HG02623 (cell line): ENCODE results near the gene GAPVD1.
A peak's percentile ranks its signal among the peaks of the same experiment; 100 is the strongest.
"Not testable (repeated sequence)": the region's sequence is repeated elsewhere in the genome, so short reads cannot be mapped to it uniquely, and the experiment has no call there.

ENCODE experiments used
- ATAC-seq: cut with Tn5 transposase; IDR thresholded peaks from one replicate; pipeline ENCODE4 v1.9.1; 2021; ENCODE audit warnings: moderate library complexity; ENCODE audit not compliant: unreplicated experiment

Gene GAPVD1

DNA sequence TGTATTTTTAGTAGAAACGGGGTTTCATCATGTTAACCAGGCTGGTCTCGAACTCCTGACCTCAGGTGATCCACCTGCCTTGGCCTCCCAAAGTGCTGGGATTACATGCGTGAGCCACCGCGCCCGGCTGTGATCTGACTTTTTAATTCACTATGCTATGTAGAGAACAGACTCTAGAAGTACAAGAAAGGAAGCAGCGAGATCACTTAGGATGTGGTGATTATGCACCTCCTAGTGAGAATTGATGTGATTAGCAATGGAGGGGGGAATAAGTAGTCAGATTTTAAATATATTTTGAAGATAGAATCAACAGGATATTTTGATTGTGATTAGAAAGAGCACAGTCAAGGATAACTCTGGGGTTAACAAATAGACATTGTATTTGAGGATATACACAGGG is 36.3 kb downstream of the GAPVD1 start:
- no peak for ATAC-seq

DNA sequence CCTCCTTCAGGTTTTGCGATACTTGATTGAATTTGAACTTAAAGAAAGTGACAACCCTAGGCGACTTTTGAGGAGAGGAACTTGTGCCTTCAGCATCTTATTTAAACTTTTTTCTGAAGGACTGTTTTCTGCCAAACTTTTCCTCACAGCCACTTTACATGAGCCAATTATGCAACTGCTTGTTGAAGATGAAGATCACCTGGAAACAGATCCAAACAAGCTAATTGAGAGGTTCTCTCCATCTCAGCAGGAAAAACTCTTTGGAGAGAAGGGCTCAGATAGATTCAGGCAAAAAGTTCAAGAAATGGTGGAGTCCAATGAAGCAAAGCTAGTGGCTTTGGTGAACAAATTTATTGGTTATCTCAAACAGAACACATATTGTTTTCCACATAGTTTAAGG is 40.6 kb downstream of the GAPVD1 start:
- no peak for ATAC-seq

DNA sequence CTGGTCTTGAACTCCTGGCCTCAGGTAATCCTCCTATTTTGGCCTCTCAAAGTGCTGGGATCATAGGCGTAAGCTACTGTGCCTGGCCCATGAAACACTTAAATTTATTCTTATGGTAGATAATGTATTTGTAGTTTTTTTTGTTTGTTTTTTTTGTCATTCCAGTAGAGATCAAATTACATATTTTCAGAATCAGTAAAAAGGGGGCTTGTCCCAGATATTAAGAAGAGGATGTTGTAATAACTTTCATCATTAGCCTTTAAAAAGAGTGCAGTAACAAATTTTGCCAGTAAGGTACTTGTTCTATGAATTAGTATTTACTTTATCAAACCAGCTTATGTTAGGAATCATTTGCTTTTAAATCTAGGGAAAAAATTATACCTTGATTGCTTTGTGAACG is 42.6 kb downstream of the GAPVD1 start:
- ATAC-seq = no peak

DNA sequence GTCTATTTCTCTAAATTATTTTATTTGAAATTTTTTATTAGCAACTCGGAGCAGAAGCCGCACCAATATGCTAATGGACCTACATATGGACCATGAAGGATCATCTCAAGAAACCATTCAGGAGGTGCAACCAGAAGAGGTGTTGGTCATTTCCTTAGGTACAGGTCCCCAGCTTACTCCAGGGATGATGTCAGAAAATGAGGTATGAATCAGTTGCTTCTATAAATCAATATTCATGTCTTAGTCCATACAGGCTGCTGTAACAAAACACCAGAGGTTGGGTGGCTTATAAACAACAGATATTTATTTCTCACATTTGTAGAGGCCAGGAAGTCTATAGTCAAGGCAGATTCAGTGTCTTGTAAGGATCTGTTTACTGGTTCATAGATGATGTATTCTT is 50.8 kb downstream of the GAPVD1 start:
- no peak for ATAC-seq

DNA sequence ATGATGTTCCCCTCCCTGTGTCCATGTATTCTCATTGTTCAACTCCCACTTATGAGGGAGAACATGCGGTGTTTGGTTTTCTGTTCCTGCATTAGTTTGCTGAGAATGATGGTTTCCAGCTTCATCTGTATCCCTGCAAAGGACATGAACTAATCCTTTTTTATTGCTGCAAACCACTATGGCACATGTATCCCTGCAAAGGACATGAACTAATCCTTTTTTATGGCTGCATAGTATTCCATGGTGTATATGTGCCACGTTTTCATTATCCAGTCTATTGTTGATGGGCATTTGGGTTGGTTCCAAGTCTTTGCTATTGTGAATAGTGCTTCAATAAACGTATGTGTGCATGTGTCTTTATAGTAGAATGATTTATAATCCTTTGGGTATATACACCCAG is 54.7 kb downstream of the GAPVD1 start:
- ATAC-seq = not testable (repeated sequence)

DNA sequence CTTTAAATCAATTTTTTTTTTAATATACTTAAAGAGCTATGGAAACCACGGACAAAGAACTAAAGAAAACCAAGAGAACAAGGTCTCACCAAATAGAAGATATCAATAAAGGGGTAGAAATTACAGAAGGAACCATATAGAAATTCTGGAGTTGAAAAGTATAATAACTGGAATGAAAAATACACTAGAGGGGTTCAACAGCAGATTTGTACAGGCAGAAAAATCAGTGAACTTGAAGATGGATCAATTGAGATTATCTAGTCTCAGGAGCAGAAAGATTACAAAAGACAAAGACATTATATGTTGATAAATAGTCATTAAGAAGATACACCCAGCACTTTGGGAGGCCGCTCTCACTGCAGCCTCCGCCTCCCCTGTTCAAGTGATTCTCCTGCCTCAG is 56.1 kb downstream of the GAPVD1 start:
- ATAC-seq = no peak

DNA sequence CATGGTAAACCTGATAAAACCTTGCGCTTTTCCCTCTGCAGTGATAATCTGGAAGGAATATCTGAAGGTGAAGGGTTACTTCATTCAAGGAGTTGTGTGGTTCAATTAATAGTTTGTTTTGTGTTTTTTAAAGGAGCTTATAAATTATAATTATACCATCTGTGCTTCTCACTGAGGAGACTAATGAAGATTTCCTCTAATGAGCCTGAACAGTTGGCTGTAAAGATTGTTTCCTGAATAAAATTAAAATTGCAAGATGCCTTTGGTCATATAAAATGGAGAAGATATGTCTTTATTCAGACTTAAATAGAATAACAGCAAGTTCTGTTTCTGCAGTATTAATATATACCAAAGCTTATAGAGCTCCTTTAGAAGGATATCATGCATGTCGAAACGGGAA is 59.9 kb downstream of the GAPVD1 start:
- no peak for ATAC-seq

DNA sequence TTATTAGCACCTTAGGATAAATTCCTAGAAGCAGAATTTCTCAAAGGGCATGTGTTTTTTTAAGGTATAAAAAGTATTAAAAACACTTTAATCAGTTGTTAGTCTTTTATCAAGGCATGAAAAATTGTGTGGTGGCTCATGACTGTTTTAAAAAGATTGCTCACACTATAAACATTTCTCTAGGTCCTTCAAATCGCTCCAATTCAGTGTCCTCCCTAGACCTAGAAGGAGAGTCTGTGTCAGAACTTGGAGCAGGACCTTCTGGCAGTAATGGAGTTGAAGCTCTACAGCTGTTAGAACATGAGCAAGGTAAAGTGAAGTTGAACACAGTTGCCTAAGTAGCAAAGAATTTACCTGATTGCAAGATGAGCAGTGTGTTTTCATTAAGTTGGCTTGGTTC is 62.0 kb downstream of the GAPVD1 start:
- no peak for ATAC-seq

DNA sequence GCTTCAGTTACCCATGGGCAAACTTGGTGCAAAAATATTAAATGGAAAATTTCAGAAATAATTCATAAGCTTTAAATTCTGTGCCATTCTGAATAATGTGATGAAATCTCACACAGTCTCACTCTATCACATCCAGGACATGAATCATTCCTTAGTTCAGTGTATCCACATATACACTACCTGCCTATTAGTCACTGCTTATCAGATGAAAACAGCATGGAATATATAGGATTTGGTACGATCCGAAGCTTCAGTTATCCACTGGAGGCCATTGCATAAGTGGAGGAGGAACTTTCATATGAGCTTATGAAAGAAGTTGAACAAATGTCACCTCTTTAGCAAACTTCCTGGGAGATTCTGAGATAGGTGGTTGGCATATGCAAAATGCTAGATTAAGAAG is 64.2 kb downstream of the GAPVD1 start:
- no peak for ATAC-seq

DNA sequence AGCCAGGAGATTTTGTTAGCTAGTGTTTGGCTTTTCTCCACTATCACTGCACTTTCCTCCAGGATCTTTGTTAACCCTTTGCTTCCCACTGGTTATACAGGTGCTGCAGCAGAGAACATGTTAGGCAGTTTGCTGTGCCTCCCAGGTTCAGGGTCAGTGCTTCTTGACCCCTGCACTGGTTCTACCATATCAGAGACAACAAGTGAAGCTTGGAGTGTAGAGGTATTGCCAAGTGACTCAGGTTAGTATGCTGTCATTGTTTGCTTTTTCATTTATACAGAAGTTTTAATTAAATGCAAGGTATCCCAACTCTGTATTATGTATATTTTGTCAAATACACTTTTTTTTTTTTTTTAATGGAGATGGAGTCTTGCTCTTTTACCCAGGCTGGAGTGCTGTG is 68.4 kb downstream of the GAPVD1 start:
- no peak for ATAC-seq

DNA sequence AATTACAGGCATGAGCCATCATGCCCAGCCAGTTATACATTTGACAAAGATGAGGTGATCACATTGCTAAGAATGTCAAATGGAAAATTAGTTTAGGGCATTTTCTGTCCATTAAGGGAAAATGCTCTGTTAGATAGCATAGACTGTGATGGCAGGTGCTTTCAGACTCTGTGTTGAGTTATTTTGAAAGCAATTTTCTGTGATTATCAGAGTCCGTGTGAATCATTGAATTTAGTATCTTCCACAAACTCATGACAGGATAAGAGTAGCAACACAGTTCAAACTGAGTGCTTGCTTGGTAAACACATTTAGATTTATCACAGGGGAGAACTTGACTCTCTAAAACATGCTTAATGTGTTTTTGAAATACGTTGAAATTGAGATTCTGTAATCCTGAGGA is 69.0 kb downstream of the GAPVD1 start:
- no peak for ATAC-seq

DNA sequence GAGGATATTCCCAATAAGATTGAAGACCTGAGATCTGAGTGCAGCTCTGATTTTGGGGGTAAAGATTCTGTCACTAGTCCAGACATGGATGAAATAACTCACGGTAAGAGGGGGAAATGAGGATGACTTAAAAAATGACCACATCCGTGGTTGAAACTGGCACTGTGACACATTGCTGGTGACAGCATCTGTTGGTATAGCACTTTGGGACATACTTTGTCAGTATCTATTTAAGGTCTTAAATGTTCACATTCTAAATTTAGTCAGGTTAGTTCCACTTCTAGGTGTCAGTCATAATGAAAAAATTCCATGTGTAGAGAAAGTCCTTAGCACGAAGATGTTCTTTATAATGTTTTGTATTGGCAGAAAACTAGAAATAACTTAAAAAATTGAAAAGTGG is 70.9 kb downstream of the GAPVD1 start:
- peak; percentile 48 for ATAC-seq

DNA sequence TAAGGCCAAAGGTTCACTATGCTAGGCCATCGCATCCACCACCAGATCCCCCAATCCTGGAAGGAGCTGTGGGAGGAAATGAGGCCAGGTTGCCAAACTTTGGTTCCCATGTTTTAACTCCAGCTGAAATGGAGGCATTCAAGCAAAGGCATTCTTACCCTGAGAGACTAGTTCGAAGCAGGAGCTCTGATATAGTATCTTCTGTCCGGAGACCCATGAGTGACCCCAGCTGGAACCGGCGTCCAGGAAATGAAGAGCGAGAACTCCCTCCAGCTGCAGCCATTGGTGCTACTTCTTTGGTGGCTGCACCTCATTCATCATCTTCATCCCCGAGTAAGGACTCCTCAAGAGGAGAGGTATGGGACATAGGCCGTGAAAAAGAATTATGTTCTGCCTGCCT is 75.6 kb downstream of the GAPVD1 start:
- no peak for ATAC-seq

DNA sequence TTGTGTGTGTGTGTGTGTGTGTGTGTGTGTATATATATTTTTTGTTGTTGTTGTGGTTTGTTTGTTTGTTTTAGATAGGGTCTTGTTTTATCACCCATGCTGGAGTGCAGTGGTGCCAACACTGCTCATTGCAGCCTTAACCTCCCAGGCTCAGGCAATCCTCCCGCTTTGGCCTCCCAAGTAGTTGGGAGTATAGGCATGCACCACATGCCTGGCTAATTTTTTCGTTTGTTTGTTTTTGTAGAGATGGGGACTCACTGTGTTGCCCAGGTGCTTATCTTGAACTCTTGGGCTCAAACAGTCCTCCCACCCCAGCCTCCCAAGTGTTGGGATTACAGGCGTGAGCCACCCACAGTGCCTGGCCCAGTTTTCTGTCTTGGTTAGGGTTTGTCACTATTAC is 77.3 kb downstream of the GAPVD1 start:
- no peak for ATAC-seq

DNA sequence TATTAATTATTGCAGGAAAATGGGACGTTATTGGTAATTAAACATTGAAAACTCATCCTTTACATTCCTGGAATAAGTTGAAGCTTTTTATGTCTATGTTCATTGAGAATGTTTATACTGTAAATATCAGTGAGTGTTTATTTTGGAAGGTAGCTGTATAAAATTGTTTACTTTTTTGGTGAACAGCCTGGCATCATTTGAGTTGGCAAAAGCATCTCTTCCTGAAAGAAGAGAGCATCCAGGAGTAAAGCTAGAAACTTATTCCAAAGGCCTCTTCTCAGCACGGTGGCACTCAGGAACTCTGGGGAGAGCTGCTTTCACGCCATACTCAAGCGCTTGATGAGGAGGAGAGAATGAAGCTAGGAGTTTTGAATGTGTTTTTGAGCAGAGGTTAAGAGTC is 79.9 kb downstream of the GAPVD1 start:
- ATAC-seq = no peak

DNA sequence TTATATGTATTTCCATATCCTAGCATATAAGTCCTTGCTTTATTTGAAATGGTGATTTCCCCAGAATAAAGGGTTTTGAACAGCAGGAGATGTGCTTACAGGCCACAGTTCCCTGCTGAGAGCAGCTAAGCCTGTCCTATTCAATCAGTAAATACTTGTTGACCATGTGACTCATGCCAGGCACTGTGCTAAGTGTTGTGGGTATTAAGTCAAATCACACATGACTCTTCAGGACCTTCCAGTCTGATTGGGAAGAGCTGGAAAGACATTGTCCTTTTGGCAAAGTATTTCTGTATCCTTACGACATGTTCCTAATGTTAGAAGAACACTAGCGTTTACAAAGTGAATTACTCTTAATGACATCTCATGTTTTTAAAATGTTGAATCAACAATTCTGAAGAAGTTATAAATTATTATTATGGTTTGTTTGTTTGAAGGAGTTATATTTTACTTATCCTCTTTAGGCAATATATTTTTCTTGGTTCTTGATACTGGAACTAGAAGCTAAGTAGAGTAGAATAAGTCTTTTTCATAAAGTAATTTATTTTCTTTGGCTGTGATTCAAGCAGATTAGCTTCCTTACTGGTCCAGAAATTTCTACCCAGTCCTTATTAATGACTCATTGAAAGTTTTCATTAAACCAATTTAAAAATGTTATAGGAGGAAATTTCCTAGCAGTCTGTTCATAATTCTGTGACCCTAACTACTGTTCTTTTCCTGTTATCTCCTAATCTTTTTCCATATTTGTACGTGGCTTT is 82.1 kb downstream of the GAPVD1 start:
- no peak for ATAC-seq

DNA sequence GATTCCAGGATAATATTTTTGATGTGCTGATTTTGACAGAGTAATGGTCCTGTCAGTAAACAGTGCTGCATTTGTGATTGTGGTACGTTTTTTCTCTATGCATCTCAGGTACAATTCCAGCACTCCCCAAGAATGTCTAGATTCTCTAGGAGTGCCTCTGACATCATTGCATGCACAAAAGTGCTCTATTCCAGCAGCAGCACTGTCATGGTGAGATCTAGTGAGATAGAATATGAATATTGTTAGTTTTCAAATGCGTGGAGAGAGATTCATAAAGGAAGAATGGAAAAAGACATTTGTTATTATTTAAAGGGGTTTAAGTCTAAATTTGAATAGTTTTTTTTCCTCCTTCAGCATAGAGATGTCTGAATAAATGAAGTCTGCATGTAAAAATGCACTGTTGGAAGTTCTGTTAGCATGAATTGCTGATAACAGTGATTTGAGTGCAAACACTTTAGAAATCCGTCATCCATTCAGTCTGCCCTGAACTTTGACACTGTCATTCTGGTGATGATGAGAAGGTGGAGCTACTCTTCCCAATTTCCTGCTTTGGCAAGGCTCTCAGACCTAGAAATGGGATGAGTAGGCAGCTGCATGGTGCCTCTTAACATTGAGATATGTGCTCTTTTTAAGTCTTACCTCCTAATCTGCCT is 84.6 kb downstream of the GAPVD1 start:
- ATAC-seq = no peak

DNA sequence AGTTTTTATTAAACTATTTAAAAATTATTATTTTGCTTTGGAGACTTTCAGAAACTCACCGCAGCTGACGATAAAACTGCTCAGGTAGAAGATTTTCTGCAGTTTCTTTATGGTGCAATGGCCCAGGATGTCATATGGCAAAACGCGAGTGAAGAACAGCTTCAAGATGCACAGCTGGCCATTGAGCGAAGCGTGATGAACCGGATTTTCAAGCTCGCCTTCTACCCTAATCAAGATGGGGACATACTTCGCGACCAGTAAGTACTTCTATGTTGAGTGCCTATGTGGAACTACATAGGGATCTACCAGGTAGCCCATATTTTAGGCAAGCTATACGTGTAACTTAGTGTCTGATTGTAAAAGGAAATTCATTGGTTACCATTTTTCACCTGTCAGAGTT is 94.0 kb downstream of the GAPVD1 start:
- ATAC-seq = no peak

DNA sequence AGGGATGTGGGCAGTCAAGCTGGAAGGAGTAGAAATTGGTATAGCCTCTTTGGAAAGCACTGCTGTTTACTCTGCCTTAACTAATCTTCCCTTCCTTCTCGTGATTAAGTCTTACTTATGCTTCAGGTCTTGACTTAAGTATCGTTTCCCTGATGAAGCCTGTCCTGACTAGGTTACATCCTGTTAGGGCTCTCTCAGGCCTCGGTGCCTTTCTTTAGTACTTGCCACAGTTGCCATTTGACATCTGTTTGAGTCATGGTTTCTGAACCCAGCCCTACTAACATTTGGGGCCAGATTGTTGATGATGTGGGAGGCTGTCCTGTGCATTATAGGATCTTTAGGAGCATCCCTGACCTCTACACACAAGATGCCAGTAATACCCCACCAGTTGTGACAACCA is 94.4 kb downstream of the GAPVD1 start:
- no peak for ATAC-seq

DNA sequence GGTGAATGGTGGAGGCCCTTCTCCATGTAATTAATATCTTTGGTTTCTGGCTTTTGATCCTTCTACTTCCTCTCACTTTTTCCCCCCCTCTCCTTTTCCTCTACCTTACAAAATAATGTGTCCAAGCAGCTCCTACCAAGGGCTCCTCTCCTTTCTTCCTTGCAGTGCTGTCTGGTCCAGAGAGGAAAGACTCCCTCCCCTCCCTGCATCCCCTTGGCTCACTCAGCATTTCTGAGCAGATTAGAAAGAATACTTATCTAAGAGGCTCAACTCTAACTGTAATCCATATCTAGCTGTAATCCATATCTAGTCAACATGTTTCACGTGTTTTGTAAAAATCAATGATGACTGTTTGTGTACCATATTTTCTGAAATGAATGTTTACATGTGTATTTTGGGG is 97.4 kb downstream of the GAPVD1 start:
- no peak for ATAC-seq

DNA sequence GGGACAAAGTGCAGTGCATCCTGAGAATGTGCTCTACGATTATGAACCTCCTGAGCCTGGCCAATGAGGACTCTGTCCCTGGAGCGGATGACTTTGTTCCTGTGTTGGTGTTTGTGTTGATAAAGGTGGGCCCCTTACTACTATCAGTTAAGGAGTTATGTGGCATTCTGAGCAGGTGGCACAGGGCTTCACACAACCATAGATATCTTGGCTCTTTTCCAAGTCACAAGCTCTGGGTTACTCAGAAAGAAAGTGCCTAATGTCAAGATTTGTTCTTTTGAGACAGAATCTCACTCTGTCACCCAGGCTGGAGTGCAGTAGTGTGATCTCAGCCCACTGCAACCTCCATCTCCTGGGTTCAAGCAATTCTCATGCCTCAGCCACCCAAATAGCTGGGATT is 99.0 kb downstream of the GAPVD1 start:
- no peak for ATAC-seq

DNA sequence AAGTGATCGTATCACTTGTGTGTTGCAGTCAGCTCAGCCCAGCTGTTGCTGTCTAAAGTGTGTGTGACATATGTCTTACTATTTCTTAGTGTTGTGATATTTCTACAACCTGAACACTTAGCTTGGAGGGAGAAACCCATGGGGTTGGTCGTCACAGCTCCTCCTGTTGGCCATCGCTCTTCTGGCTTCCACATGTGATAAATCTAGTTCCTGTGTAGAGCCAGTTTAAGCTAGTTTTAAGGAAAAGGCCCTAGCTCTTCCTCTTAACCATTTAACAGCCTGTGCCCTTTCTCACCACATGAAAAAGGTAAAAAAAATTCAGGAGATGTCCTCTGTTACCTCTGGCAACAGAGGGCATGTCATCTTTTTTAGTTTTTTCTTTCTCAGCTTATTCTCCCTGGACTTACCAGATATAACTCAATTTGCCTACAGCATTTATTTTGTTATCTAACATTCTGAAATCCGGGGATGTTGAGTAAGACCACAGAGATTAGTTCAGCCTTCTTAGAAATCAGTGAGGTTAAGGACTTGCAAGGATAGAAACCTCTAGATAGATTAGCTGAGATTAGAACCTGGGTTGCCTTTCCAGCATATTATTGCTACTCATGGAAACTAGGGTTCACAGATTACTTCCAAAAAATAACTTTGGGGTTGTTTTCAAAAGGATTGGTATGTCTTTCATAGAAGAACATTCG is 100.4 kb downstream of the GAPVD1 start:
- ATAC-seq = no peak
